Right cardiac atrium (tissue), 5 donors: ENCODE data around the gene ERBB3. TPM values are rescaled to one million over a fixed set of nuclear protein-coding genes. Genes with fewer than 3 reads are reported as not detected.

ENCODE experiments used
- ATAC-seq, 2 donors: fragments of 200-7000 bp; cut with Tn5 transposase; one replicate each; pipeline versions ENCODE4 v1.8.0 to v1.9.1; 2020; ENCODE audit warnings: moderate library complexity in 2 of 2, mild to moderate bottlenecking in 1 of 2
- DNase-seq, 3 donors: peaks; one replicate each; pipeline ENCODE4 v3.0.0-alpha.2; 2020
- H3K27ac ChIP-seq: one replicate; pipeline ENCODE4 v1.5.1; 2013; ENCODE audit warnings: mild to moderate bottlenecking, low read length, control low read depth, moderate library complexity
- H3K27me3 ChIP-seq: one replicate; pipeline ENCODE4 v1.6.1; 2013; ENCODE audit not compliant: control insufficient read depth, insufficient read depth
- H3K4me1 ChIP-seq: one replicate; pipeline ENCODE4 v1.6.1; 2013; ENCODE audit warnings: low read length; ENCODE audit not compliant: control insufficient read depth, insufficient read depth
- H3K4me3 ChIP-seq: one replicate; pipeline ENCODE4 v1.5.1; 2013; ENCODE audit warnings: low read length, control low read depth
- H3K9me3 ChIP-seq: one replicate; pipeline ENCODE4 v1.6.1; 2013; ENCODE audit warnings: low read length; ENCODE audit not compliant: control insufficient read depth
- WGBS: extraction: QIAGEN DNeasy Blood & Tissue Kit; methylation state at CpG from one replicate; pipeline ENCODE4 v1.1.7; 2013; 5-methylcytosine and 5-hydroxymethylcytosine counted together
- intact Hi-C, 4 donors: fragments of 100-400 bp; cut with DNase I; formaldehyde crosslinking; loops; one replicate each; pipeline versions ENCODE4 v1.11.0 to v1.14.0; 2022 to 2023
- polyA plus RNA-seq: library from polyadenylated mRNA; stranded (reverse); fragments of 200-250 nt; gene quantifications from one replicate; pipeline ENCODE4 v1.2.3, GENCODE V29; 2013
- total RNA-seq, 4 donors: library from RNA; stranded (reverse); fragmentation: NEBNext Ultra II Directional; extraction: Animal tissue kit (Norgen Biotek cat#: 25700); gene quantifications; one replicate each; pipeline ENCODE4 v1.2.1, GENCODE V29; 2021
- donor health status: healthy with polysubstance abuse.
- donor health status: DM: no; HTN: yes; CAD: no.
- donor health status: DM: no; HTN: no; CAD: no.
- donor health status: DM: no; HTN: yes; CAD: no; lungs with severe emphysema.
- donor health status: DM: yes; HTN: yes; CAD: no.

The ERBB3 gene
- total and polyA plus RNA-seq, 5 donors = 3.2 to 7.4 (median 6.4) TPM

- no peaks in the 10 kb centered on the region for H3K27me3 ChIP-seq
- ATAC-seq (no peak), DNase-seq (no peak)
- H3K4me3 ChIP-seq = peak overlapping the region; percentile 43
- intact Hi-C loops = loop anchor here in 2 of 4 donors (5.0 to 10.0 kb wide), 2 partner anchors 58 to 336 kb away; partner anchors contain the start of gene SMARCC2 (in 1 of the 2)
- 44% methylated on average over 3 of the region's 3 CpGs for WGBS
- H3K4me1 ChIP-seq = no peaks in the 10 kb centered on the region
- peak overlapping the region; percentile 34 for H3K27ac ChIP-seq
- no peaks in the 10 kb centered on the region for H3K9me3 ChIP-seq
Observed at GRCh38 chr12:56126732-56127239, 46.8 kb downstream of the ERBB3 start.

GRCh38 chr12:56127485-56127887 lies 47.5 kb downstream of the ERBB3 start:
- intact Hi-C loops = loop anchor here in 2 of 4 donors (5.0 to 10.0 kb wide), 2 partner anchors 57 to 335 kb away; partner anchors contain the start of gene SMARCC2 (in 1 of the 2)

GRCh38 chr12:56127888-56128669 lies 48.1 kb downstream of the ERBB3 start, which contains the start of gene ESYT1:
Gene ESYT1, plus strand, starts transcription at chr12:56128267. Its CDS starts 53 bp downstream, at chr12:56128320.
- peak within 1 kb of the TSS; percentile 76 for H3K4me3 ChIP-seq
- no peaks in the 10 kb centered on the region for H3K4me1 ChIP-seq
- no peaks in the 10 kb centered on the region for H3K9me3 ChIP-seq
- ATAC-seq = peak; percentile 96 to 97
- under 1% methylated on average over 49 of the region's 49 CpGs for WGBS
- no peaks in the 10 kb centered on the region for H3K27me3 ChIP-seq
- intact Hi-C loops = loop anchor here in 2 of 4 donors (2.0 to 10.0 kb wide), 3 partner anchors 31 to 334 kb away; partner anchors contain the start of genes MYL6 (in 1 of the 2) and SMARCC2 (in 1 of the 2)
- peak within 1 kb of the TSS; percentile 85 for H3K27ac ChIP-seq
- DNase-seq = peak; percentile 98 to 99 (median 99)

More at GRCh38 chr12:56127485-56127887, 47.5 kb downstream of the ERBB3 start:
- H3K4me3 ChIP-seq = peak overlapping the region; percentile 43
- ATAC-seq = no peak
- H3K27ac ChIP-seq = peak overlapping the region; percentile 50
- no peak for DNase-seq
- WGBS = under 1% methylated on average over 8 of the region's 8 CpGs
- no peaks in the 10 kb centered on the region for H3K9me3 ChIP-seq
- H3K27me3 ChIP-seq = no peaks in the 10 kb centered on the region
- H3K4me1 ChIP-seq = no peaks in the 10 kb centered on the region

GRCh38 chr12:56128670-56129205 lies 48.8 kb downstream of the ERBB3 start:
- ATAC-seq (peak; percentile 17 to 31), DNase-seq (peak; percentile 46 to 75 (median 72))
- Histone ChIP-seq H3K4me1 (no peaks in the 10 kb centered on the region), H3K27ac (peak overlapping the region; percentile 85), H3K27me3 (no peaks in the 10 kb centered on the region), H3K9me3 (no peaks in the 10 kb centered on the region), H3K4me3 (peak overlapping the region; percentile 76)
- intact Hi-C loops = loop anchor here in 2 of 4 donors (2.0 to 10.0 kb wide), 3 partner anchors 30 to 334 kb away; partner anchors contain the start of genes MYL6 (in 1 of the 2) and SMARCC2 (in 1 of the 2)
- WGBS = 0% methylated on average over 20 of the region's 20 CpGs

- ATAC-seq (peak; percentile 57 to 68), DNase-seq (peak; percentile 76 to 90 (median 88))
- H3K4me1 ChIP-seq = no peaks in the 10 kb centered on the region
- no peaks in the 10 kb centered on the region for H3K9me3 ChIP-seq
- intact Hi-C loops = loop anchor here in 2 of 4 donors (2.0 to 10.0 kb wide), 3 partner anchors 29 to 333 kb away; partner anchors contain the start of genes MYL6 (in 1 of the 2) and SMARCC2 (in 1 of the 2)
- H3K4me3 ChIP-seq = peak overlapping the region; percentile 76
- H3K27me3 ChIP-seq = no peaks in the 10 kb centered on the region
- H3K27ac ChIP-seq = peak overlapping the region; percentile 85
- WGBS = 2% methylated on average over 29 of the region's 29 CpGs
Observed at GRCh38 chr12:56129206-56129941, 49.4 kb downstream of the ERBB3 start.

GRCh38 chr12:56129942-56130495 lies 50.1 kb downstream of the ERBB3 start:
- Histone ChIP-seq H3K4me1 (no peaks in the 10 kb centered on the region), H3K27ac (no peak overlapping the region), H3K27me3 (no peaks in the 10 kb centered on the region), H3K9me3 (no peaks in the 10 kb centered on the region), H3K4me3 (peak overlapping the region; percentile 76)
- DNase-seq (no peak), ATAC-seq (no peak)
- intact Hi-C loops = loop anchor here in 2 of 4 donors (2.0 to 10.0 kb wide), 3 partner anchors 29 to 332 kb away; partner anchors contain the start of genes MYL6 (in 1 of the 2) and SMARCC2 (in 1 of the 2)
- WGBS = 58% methylated on average over 22 of the region's 22 CpGs

GRCh38 chr12:56130876-56131275 lies 50.9 kb downstream of the ERBB3 start:
- 89% methylated on average over 4 of the region's 4 CpGs for WGBS

GRCh38 chr12:56134897-56135296 lies 54.9 kb downstream of the ERBB3 start:
- H3K9me3 ChIP-seq = no peaks in the 10 kb centered on the region
- no peak for ATAC-seq
- DNase-seq = no peak
- H3K4me3 ChIP-seq = no peak overlapping the region
- no peak overlapping the region for H3K27ac ChIP-seq
- intact Hi-C loops = no loop called here
- WGBS = 97% methylated on average over 6 of the region's 6 CpGs
- no peaks in the 10 kb centered on the region for H3K27me3 ChIP-seq
- no peaks in the 10 kb centered on the region for H3K4me1 ChIP-seq

More at GRCh38 chr12:56130876-56131275, 50.9 kb downstream of the ERBB3 start:
- H3K27ac ChIP-seq = no peak overlapping the region
- no peak overlapping the region for H3K4me3 ChIP-seq
- no peaks in the 10 kb centered on the region for H3K9me3 ChIP-seq
- no peak for DNase-seq
- intact Hi-C loops = no loop called here
- no peaks in the 10 kb centered on the region for H3K4me1 ChIP-seq
- no peak for ATAC-seq
- H3K27me3 ChIP-seq = no peaks in the 10 kb centered on the region

- H3K27ac ChIP-seq = no peak overlapping the region
- H3K9me3 ChIP-seq = no peaks in the 10 kb centered on the region
- intact Hi-C loops = no loop called here
- WGBS = 96% methylated on average over 14 of the region's 14 CpGs
- no peaks in the 10 kb centered on the region for H3K27me3 ChIP-seq
- peaks cover 2% of the 10 kb centered on the region for H3K4me1 ChIP-seq
- H3K4me3 ChIP-seq = no peak overlapping the region
- peak in 1 of 3 donors; percentile 41 for DNase-seq
- ATAC-seq = no peak
Observed at GRCh38 chr12:56137853-56138571, 58.0 kb downstream of the ERBB3 start.
